B cell (primary cell): Measurements from ENCODE around the gene ATP1B3. TPM values are rescaled to one million over a fixed set of nuclear protein-coding genes. Genes with fewer than 3 reads are reported as not detected.
A peak's percentile ranks its signal among the peaks of the same experiment; 100 is the strongest.

Experiments used
- ATAC-seq: fragments of 200-7000 bp; cut with Tn5 transposase; one replicate; pipeline ENCODE4 v1.10.0; 2021; ENCODE audit warnings: low read depth, mild to moderate bottlenecking, moderate number of reproducible peaks, moderate library complexity
- CTCF ChIA-PET: fragments of 350-600 bp; sonication (Branson Sonifier 250); formaldehyde crosslinking; loops from one replicate; lab custom pipeline; 2021; ENCODE audit warnings: antibody characterized with exemption, inconsistent platforms; lab: Charles Lee
- POLR2A ChIA-PET: fragments of 350-600 bp; sonication (Branson Sonifier 250); formaldehyde crosslinking; loops from one replicate; lab custom pipeline; 2021; ENCODE audit warnings: antibody characterized with exemption; lab: Charles Lee
- DNase-seq: peaks from one replicate; pipeline ENCODE4 v3.0.0; 2013
- H2AFZ ChIP-seq: 2 replicates; pipeline ENCODE4 v1.6.1; 2012; ENCODE audit warnings: mild to moderate bottlenecking, low read depth, low read length; ENCODE audit not compliant: insufficient read depth, poor library complexity, severe bottlenecking
- H3K27ac ChIP-seq, 2 donors: 1 replicate in 1 of 2; 2 replicates in 1 of 2; pipeline ENCODE4 v1.5.1; 2012 to 2013; ENCODE audit warnings: low read length in 2 of 2, mild to moderate bottlenecking in 2 of 2, moderate library complexity in 1 of 2
- H3K27me3 ChIP-seq, 4 experiments: fragments of 200-600 bp in 1 of 4; sonication (generic) in 1 of 4; replicated peaks in 1 of 4; 1 replicate in 2 of 4; 2 replicates in 2 of 4; pipeline versions ENCODE4 v1.6.1 to v1.7.0; 2013 to 2016; ENCODE audit warnings: low read length in 3 of 4, mild to moderate bottlenecking in 2 of 4, mixed read lengths in 1 of 4, moderate library complexity in 1 of 4; ENCODE audit not compliant: insufficient read depth in 4 of 4, control insufficient read depth in 3 of 4; ENCODE audit errors: control extremely low read depth in 1 of 4
- H3K36me3 ChIP-seq, 2 experiments: replicated peaks in 1 of 2; 1 replicate in 1 of 2; 2 replicates in 1 of 2; pipeline versions ENCODE4 v1.6.1 to v1.7.1; 2013; ENCODE audit warnings: low read length in 1 of 2; ENCODE audit not compliant: insufficient read depth in 2 of 2, control insufficient read depth in 1 of 2; ENCODE audit errors: control extremely low read depth in 1 of 2, extremely low read depth in 1 of 2
- H3K4me1 ChIP-seq, 2 donors: fragments of 200-600 bp in 1 of 2; sonication (generic) in 1 of 2; 1 replicate in 1 of 2; 2 replicates in 1 of 2; pipeline versions ENCODE4 v1.5.1 to v1.6.1; 2013 to 2017; ENCODE audit warnings: low read length in 2 of 2; ENCODE audit not compliant: control insufficient read depth in 2 of 2, insufficient read depth in 2 of 2
- H3K4me2 ChIP-seq: replicated peaks from 2 replicates; pipeline ENCODE3; 2012; ENCODE audit warnings: mild to moderate bottlenecking, low read depth, low read length; ENCODE audit not compliant: poor library complexity, severe bottlenecking
- H3K4me3 ChIP-seq, 5 experiments: fragments of 200-600 bp in 1 of 5; sonication (generic) in 1 of 5; 1 replicate in 3 of 5; 2 replicates in 2 of 5; pipeline versions ENCODE4 v1.5.1 to v1.7.0; 2011 to 2016; ENCODE audit warnings: low read length in 4 of 5, mild to moderate bottlenecking in 4 of 5, low read depth in 2 of 5, control low read depth in 1 of 5, moderate library complexity in 1 of 5; ENCODE audit not compliant: insufficient read depth in 1 of 5; ENCODE audit errors: control extremely low read depth in 1 of 5, extremely low read depth in 1 of 5
- H3K79me2 ChIP-seq: fragments of 200-600 bp; sonication (generic); one replicate; pipeline ENCODE4 v1.6.0; 2016; ENCODE audit warnings: low read length; ENCODE audit not compliant: control insufficient read depth, insufficient read depth
- H3K9ac ChIP-seq: fragments of 200-600 bp; sonication (generic); 2 replicates; pipeline ENCODE4 v1.6.1; 2017; ENCODE audit warnings: mild to moderate bottlenecking, low read length, moderate library complexity
- H3K9me3 ChIP-seq, 3 donors: one replicate each; pipeline versions ENCODE4 v1.6.1 to v1.7.1; 2013; ENCODE audit warnings: low read length in 2 of 3; ENCODE audit not compliant: control insufficient read depth in 2 of 3, insufficient read depth in 1 of 3; ENCODE audit errors: control extremely low read depth in 1 of 3
- H4K20me1 ChIP-seq: 2 replicates; pipeline ENCODE4 v1.6.0; 2012; ENCODE audit warnings: mild to moderate bottlenecking, low read length; ENCODE audit not compliant: insufficient read depth, control insufficient read depth, poor library complexity, severe bottlenecking
- H3K27ac Mint-ChIP-seq: one replicate; pipeline ENCODE4 v1.8.0; 2021; ENCODE audit warnings: mixed read lengths
- H3K27me3 Mint-ChIP-seq: one replicate; pipeline ENCODE4 v1.8.0; 2021; ENCODE audit warnings: mixed read lengths
- H3K4me1 Mint-ChIP-seq: one replicate; pipeline ENCODE4 v1.8.0; 2021; ENCODE audit warnings: mixed read lengths
- H3K4me3 Mint-ChIP-seq: one replicate; pipeline ENCODE4 v1.8.0; 2021; ENCODE audit warnings: mixed read lengths
- H3K9me3 Mint-ChIP-seq: one replicate; pipeline ENCODE4 v1.8.0; 2022; ENCODE audit warnings: mixed read lengths; ENCODE audit not compliant: insufficient read depth
- CTCF ChIP-seq: fragments of 200-600 bp; IDR thresholded peaks from one replicate; pipeline ENCODE4 v1.8.0; 2022; ENCODE audit warnings: antibody characterized with exemption, mild to moderate bottlenecking
- EZH2 ChIP-seq: IDR thresholded peaks from 2 replicates; pipeline ENCODE4 v1.6.1; 2012; ENCODE audit warnings: borderline replicate concordance, low read depth, mild to moderate bottlenecking, moderate library complexity, low read length; ENCODE audit not compliant: insufficient read depth, poor library complexity, severe bottlenecking
- WGBS: methylation state at CpG from one replicate; pipeline ENCODE4 v1.1.5; 2013; ENCODE audit warnings: missing lambda C conversion rate; ENCODE audit not compliant: insufficient coverage; 5-methylcytosine and 5-hydroxymethylcytosine counted together
- intact Hi-C: fragments of 100-400 bp; cut with micrococcal nuclease; formaldehyde crosslinking; loops from one replicate; pipeline ENCODE4 v1.10.0; 2022
- polyA plus RNA-seq: library from polyadenylated mRNA; depleted of rRNA; stranded (reverse); fragments of >200 nt; gene quantifications from 2 replicates; pipeline ENCODE4 v1.2.3, GENCODE V29; 2012
- total RNA-seq, 2 donors: library from RNA; stranded (reverse); fragments of 120-200 nt in 1 of 2; gene quantifications; 1 replicate in 1 of 2; 2 replicates in 1 of 2; pipeline versions ENCODE4 v1.2.3 to v1.2.4, GENCODE V29; 2013 to 2022

Gene ATP1B3
- total and polyA plus RNA-seq, 2 donors (not counting 1 experiment from before 2014, with no cell fraction given) = 20.7 to 28.8 TPM

DNA sequence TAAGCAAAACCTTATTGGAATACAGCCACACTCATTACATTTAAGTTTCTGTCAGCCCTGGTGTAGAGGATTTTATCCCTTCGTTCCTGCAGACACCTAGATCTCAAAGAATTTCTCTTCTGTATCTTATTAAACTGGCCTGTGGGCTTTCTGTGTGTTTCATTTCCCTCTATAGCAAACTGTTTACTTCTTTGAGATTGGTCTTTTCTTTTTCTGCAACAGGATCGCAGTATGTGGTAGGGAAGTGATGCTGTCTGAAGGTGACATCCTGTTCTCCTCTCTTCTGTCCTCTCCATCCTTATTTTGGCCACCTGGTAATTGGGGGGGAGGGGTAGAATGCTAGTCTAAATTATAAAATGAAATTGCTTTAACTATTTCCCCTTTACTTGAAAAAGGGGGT lies 25.5 kb downstream of the ATP1B3 start:
- Histone ChIP-seq H3K79me2 (peaks cover 9% of the 10 kb centered on the region), H4K20me1 (no peaks in the 10 kb centered on the region), H3K36me3 (peaks cover 0 to 4% of the 10 kb centered on the region in 2 experiments), H3K27me3 (no peaks in the 10 kb centered on the region), H3K4me3 (no peak overlapping the region), H3K9ac (no peak overlapping the region), H2AFZ (no peak overlapping the region), H3K4me1 (peaks cover 6 to 7% of the 10 kb centered on the region in 2 donors), H3K4me2 (peak overlapping the region; percentile 0), H3K27ac (peak overlapping the region in 1 of 2 donors; percentile 24), H3K9me3 (peaks cover 0 to 16% (median 9%) of the 10 kb centered on the region in 3 donors)
- intact Hi-C loops = no loop called here
- DNase-seq = no peak
- CTCF ChIA-PET = no interaction called here
- no CpG with 5 or more reads among the region's 2 CpGs for WGBS
- Mint-ChIP-seq H3K27me3 (no peaks in the 10 kb centered on the region), H3K27ac (peak overlapping the region; percentile 4), H3K4me1 (peaks cover 12% of the 10 kb centered on the region), H3K4me3 (no peak overlapping the region), H3K9me3 (peaks cover 8% of the 10 kb centered on the region)
- ATAC-seq = peak; percentile 24
- TF ChIP-seq EZH2 (no peak), CTCF (no peak)
- POLR2A ChIA-PET = no interaction called here

DNA sequence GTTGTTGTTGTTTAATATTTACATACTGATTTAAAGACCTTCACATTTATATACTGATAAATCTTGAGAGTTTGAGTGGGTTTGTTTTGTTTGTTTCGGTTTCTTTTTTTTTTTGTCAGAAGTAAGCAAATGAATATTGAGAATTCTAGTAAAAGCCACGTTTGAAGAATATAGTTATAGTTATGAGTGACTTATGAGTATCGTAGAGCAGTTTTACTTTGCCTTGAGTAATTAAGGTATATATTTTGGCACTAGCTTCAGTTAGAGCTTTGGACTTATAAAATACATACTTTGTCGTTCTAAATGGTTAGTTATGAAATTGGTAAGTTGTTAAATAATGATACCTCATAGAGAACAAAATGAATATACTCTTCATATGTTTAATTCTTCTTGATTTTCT lies 27.8 kb downstream of the ATP1B3 start:
- no peak for TF ChIP-seq CTCF
- TF ChIP-seq EZH2 = no peak
- Mint-ChIP-seq H3K4me1 (peaks cover 12% of the 10 kb centered on the region), H3K27me3 (no peaks in the 10 kb centered on the region), H3K4me3 (no peak overlapping the region), H3K9me3 (peaks cover 3% of the 10 kb centered on the region), H3K27ac (no peak overlapping the region)
- no peak overlapping the region for H3K27ac ChIP-seq
- H2AFZ ChIP-seq = no peak overlapping the region
- peaks cover 0 to 16% (median 9%) of the 10 kb centered on the region in 3 donors for H3K9me3 ChIP-seq
- H3K9ac ChIP-seq = no peak overlapping the region
- H3K27me3 ChIP-seq = no peaks in the 10 kb centered on the region
- no peak overlapping the region for H3K4me3 ChIP-seq
- CTCF ChIA-PET = interaction anchor here (0.6 to 2.5 kb wide), 8 partner anchors 9 to 558 kb away, joined by 3 to 9 read pairs (median 3); no protein-coding TSS in a partner anchor
- H3K4me1 ChIP-seq = peaks cover 6 to 7% of the 10 kb centered on the region in 2 donors
- no peak for DNase-seq
- intact Hi-C loops = no loop called here
- peaks cover 0 to 5% of the 10 kb centered on the region in 2 experiments for H3K36me3 ChIP-seq
- no peak for ATAC-seq
- H4K20me1 ChIP-seq = no peaks in the 10 kb centered on the region
- H3K4me2 ChIP-seq = no peak overlapping the region
- WGBS = no CpG with 5 or more reads among the region's 4 CpGs
- H3K79me2 ChIP-seq = peaks cover 8% of the 10 kb centered on the region
- POLR2A ChIA-PET = no interaction called here
